HG03432 (cell line): Measurements from ENCODE around the gene FBH1.
"Not testable (repeated sequence)": the region's sequence is repeated elsewhere in the genome, so short reads cannot be mapped to it uniquely, and the experiment has no call there.

ENCODE experiments used
- ATAC-seq: cut with Tn5 transposase; IDR thresholded peaks from one replicate; pipeline ENCODE4 v1.9.1; 2021; ENCODE audit warnings: mild to moderate bottlenecking, moderate library complexity; ENCODE audit not compliant: unreplicated experiment

FBH1 gene

GRCh38 chr10:5889624-5890451, at the start of gene FBH1, which contains the start of gene ANKRD16:
FBH1 (plus strand) TSS chr10:5890243; CDS start chr10:5890346, 103 bp downstream.
ANKRD16 (minus strand) TSS chr10:5889893; CDS start chr10:5889354, 539 bp downstream.
- ATAC-seq, result peak; percentile 86

- ATAC-seq, result peak; percentile 83
Observed at GRCh38 chr10:5840314-5841307, 49.4 kb upstream of the FBH1 start.

GRCh38 chr10:5841965-5842364, 48.1 kb upstream of the FBH1 start:
- no peak for ATAC-seq

- ATAC-seq, result no peak
Observed at GRCh38 chr10:5843686-5844344, 46.2 kb upstream of the FBH1 start.

DNA sequence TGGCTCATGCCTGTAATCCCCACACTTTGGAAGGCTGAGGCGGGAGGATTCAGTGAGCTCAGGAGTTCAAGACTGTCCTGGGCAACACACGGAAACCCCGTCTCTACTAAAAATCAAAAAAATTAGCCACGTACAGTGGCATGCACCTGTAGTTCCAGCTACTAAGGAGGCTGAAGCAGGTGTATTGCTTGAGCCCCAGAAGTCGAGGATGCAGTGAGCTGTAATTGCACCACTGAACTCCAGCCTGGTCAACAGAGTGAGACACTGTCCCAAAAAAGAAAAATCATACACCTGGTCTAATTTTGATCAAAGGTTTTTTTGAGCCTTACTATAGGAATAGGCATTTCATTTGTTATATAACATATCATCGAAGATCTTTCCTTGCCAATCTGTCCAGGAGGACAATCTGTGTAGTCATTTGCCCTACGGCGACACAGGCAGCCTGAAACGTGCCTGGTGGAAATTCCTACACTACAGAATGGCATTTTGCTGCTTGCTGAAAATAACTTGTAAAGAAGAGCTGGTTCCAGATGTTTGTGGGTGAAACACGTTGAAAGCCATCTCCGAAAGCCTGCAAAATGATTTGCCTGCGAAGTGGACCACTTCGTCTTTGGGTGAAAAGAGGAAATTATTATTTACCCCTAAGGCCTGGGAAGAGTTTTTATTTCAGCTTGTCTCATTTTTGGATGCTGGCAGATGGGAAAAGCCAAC, 45.5 kb upstream of the FBH1 start:
- no peak for ATAC-seq

GRCh38 chr10:5846667-5847066, 43.4 kb upstream of the FBH1 start:
- not testable (repeated sequence) for ATAC-seq

GRCh38 chr10:5854131-5854475, 35.9 kb upstream of the FBH1 start:
- no peak for ATAC-seq

DNA sequence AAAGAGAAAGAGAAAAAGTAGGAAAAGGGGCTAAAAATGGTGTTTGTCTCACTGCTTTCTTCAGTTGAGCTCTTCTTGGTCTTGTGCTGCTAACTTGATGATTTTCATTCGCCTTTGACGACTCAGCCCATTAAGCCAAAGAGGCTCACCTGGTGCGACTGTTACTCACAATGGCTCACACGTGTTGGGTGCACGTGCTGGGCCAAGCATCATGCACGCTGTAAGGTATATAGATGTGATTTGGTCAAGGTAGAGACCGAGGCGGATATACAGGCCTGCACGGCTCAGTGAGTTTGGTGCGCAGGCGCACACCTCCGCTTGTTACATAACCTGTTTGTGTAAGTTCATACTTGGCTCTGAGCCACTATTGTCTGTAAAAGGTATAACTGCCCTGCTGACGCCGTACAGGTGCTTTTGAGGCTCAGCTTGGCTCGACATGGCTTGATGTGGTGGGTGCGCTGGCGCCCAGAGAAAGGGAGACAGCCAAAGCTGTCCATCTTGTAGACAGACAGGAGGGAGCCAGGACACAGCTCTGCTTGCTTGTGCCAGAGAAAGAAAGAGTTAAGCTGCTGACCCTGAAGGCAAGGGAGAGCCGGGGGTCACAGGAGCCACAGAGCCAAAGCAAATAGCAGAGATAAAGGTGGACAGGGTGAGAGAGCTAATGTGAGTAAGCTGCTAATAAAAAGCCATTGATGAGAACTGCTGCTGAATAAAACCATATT, 33.9 kb upstream of the FBH1 start:
- ATAC-seq, result no peak

GRCh38 chr10:5856701-5857004, 33.4 kb upstream of the FBH1 start:
- ATAC-seq, result no peak

DNA sequence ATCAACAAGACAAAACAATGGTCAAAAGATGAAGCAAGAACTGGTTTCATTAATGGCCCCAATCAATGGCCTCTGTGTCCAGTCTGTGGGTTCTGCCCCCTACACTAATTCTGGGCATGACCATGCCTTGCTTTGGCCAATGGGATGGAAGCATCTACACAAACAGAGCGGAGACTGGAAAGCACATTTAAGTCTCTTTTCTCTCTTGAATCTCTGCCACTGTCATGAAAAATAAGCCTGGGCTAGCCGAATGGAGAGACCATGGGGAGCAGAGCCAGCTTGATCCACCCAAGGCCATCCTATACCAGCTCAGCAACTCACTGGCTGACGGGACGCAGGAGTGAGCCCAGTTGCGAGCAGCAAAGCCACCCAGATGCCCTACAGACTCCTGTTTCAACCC, 31.2 kb upstream of the FBH1 start:
- ATAC-seq, result no peak

- ATAC-seq, result no peak
Observed at GRCh38 chr10:5860066-5860465, 30.0 kb upstream of the FBH1 start.

DNA sequence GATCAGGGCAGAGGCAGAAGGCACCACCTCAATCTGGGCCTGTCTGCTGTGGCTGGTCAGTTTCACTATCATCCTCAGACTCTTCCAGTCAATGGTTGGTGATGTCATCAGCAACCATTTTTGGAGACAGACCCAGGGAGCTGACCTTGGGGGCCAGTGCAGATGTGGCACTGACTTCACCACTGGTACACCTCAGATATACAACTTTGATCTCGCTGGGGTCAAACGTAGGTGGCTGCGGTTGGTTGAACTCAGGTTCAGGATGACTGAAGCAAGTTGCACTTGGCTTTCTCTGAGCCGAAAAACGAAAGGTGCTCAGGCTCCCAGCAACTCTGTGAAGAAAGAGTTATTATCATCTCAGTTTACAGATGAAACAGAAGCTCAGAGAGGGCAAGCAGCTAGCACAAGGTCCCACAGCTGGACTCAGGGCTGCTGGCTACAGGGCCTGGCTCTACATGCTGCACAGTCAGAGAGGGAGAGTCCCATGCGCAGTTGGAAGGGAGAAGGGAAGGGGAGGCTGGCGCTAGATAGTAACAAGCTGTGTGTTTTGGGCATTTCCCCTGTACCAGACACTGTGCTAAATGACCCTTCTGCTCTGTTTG, 27.6 kb upstream of the FBH1 start:
- peak; percentile 97 for ATAC-seq

- not testable (repeated sequence) for ATAC-seq
Observed at GRCh38 chr10:5862981-5863685, 26.9 kb upstream of the FBH1 start.

- ATAC-seq, result not testable (repeated sequence)
Observed at GRCh38 chr10:5866451-5867081, 23.5 kb upstream of the FBH1 start.

GRCh38 chr10:5867091-5867615, 22.9 kb upstream of the FBH1 start:
- ATAC-seq, result not testable (repeated sequence)

- not testable (repeated sequence) for ATAC-seq
Observed at GRCh38 chr10:5868383-5868782, 21.7 kb upstream of the FBH1 start.

DNA sequence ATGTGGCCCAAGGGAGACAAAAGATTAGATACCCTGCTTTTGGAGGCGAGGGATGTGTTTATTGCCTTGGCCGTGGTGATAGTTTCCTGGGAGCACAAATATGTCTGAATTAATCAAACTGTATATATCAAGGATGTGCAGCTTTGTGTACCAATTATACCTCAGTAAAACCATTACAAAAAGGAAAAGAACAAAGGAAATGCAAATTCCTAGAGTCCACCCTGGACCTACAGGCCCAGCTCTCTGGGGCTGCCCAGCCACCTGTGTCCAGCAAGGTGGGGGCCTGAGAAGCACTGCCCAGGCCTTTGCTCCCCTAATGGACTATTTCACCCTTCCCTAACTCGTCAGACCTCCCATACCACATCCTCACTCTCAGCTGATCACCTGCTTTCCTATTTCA, 20.9 kb upstream of the FBH1 start:
- ATAC-seq, result no peak

GRCh38 chr10:5871596-5871995, 18.4 kb upstream of the FBH1 start:
- no peak for ATAC-seq
